ENCODE results near the gene GINS1. TPM values are rescaled to one million over a fixed set of nuclear protein-coding genes. Genes with fewer than 3 reads are reported as not detected.

Gene GINS1
- total RNA-seq, 1 donor from 2014 or later: 6.6 TPM

- Mint-ChIP-seq H3K27ac (ENCODE audit: unreplicated experiment) (no peak overlapping the region), H3K4me3 (ENCODE audit: unreplicated experiment) (no peak overlapping the region), H3K36me3 (ENCODE audit: low read depth, unreplicated experiment) (peaks cover 13% of the 10 kb centered on the region), H3K9me3 (ENCODE audit: unreplicated experiment) (no peaks in the 10 kb centered on the region), H3K4me1 (ENCODE audit: low read depth, unreplicated experiment) (peaks cover 4% of the 10 kb centered on the region), H3K27me3 (ENCODE audit: low read depth, unreplicated experiment) (no peaks in the 10 kb centered on the region)
- Histone ChIP-seq H3K27ac (ENCODE audit: low read depth, low read length) (no peak overlapping the region), H3K27me3 (ENCODE audit: insufficient read depth, low read length) (no peaks in the 10 kb centered on the region), H3K4me3 (ENCODE audit: insufficient read depth, low read depth, low read length) (no peak overlapping the region), H4K20me1 (ENCODE audit: insufficient read depth, low read length) (peaks cover 15% of the 10 kb centered on the region), H3K9me3 (ENCODE audit: insufficient read depth, low read depth, low read length) (no peaks in the 10 kb centered on the region), H3K79me2 (ENCODE audit: insufficient read depth, low read length) (no peaks in the 10 kb centered on the region), H3K4me1 (ENCODE audit: insufficient read depth, low read length) (peaks cover 9% of the 10 kb centered on the region), H2AFZ (ENCODE audit: low read depth, low read length) (no peak overlapping the region), H3K9ac (ENCODE audit: low read length) (no peak overlapping the region), H3K36me3 (ENCODE audit: insufficient read depth, low read length) (no peaks in the 10 kb centered on the region), H3K4me2 (ENCODE audit: low read length) (no peak overlapping the region)
- DNase-seq (ENCODE audit: low read depth) (no peak), FAIRE-seq (no peak)
- no peak for TF ChIP-seq EZH2 (IDR thresholded peaks at IDR 0.05; ENCODE audit: insufficient read depth, low read length)
- TF ChIP-seq, protein P1, sequence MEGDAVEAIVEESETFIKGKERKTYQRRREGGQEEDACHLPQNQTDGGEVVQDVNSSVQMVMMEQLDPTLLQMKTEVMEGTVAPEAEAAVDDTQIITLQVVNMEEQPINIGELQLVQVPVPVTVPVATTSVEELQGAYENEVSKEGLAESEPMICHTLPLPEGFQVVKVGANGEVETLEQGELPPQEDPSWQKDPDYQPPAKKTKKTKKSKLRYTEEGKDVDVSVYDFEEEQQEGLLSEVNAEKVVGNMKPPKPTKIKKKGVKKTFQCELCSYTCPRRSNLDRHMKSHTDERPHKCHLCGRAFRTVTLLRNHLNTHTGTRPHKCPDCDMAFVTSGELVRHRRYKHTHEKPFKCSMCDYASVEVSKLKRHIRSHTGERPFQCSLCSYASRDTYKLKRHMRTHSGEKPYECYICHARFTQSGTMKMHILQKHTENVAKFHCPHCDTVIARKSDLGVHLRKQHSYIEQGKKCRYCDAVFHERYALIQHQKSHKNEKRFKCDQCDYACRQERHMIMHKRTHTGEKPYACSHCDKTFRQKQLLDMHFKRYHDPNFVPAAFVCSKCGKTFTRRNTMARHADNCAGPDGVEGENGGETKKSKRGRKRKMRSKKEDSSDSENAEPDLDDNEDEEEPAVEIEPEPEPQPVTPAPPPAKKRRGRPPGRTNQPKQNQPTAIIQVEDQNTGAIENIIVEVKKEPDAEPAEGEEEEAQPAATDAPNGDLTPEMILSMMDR (IDR thresholded peaks at IDR 0.05; ENCODE audit: insufficient read depth, low read depth, low read length): no peak
Measured at GRCh38 chr20:25483431-25484132, 76.1 kb downstream of the GINS1 start.

GRCh38 chr20:25484224-25484846, 76.9 kb downstream of the GINS1 start:
- no peaks in the 10 kb centered on the region for H3K79me2 ChIP-seq (ENCODE audit: insufficient read depth, low read length)
- FAIRE-seq: no peak
- H3K36me3 ChIP-seq (ENCODE audit: insufficient read depth, low read length): no peaks in the 10 kb centered on the region
- H3K9ac ChIP-seq (ENCODE audit: low read length): no peak overlapping the region
- peaks cover 11% of the 10 kb centered on the region for H3K36me3 Mint-ChIP-seq (ENCODE audit: low read depth, unreplicated experiment)
- no peaks in the 10 kb centered on the region for H3K27me3 ChIP-seq (ENCODE audit: insufficient read depth, low read length)
- no peak overlapping the region for H3K27ac Mint-ChIP-seq (ENCODE audit: unreplicated experiment)
- H3K4me3 Mint-ChIP-seq (ENCODE audit: unreplicated experiment): no peak overlapping the region
- DNase-seq (ENCODE audit: low read depth): no peak
- no peak overlapping the region for H2AFZ ChIP-seq (ENCODE audit: low read depth, low read length)
- no peak for TF ChIP-seq EZH2 (IDR thresholded peaks at IDR 0.05; ENCODE audit: insufficient read depth, low read length)
- TF ChIP-seq, protein P1 (IDR thresholded peaks at IDR 0.05; ENCODE audit: insufficient read depth, low read depth, low read length): no peak
- H3K4me3 ChIP-seq (ENCODE audit: insufficient read depth, low read depth, low read length): no peak overlapping the region
- no peaks in the 10 kb centered on the region for H3K27me3 Mint-ChIP-seq (ENCODE audit: low read depth, unreplicated experiment)
- H3K4me2 ChIP-seq (ENCODE audit: low read length): no peak overlapping the region
- no peaks in the 10 kb centered on the region for H3K9me3 Mint-ChIP-seq (ENCODE audit: unreplicated experiment)
- H4K20me1 ChIP-seq (ENCODE audit: insufficient read depth, low read length): peaks cover 15% of the 10 kb centered on the region
- H3K27ac ChIP-seq (ENCODE audit: low read depth, low read length): no peak overlapping the region
- peaks cover 9% of the 10 kb centered on the region for H3K4me1 ChIP-seq (ENCODE audit: insufficient read depth, low read length)
- H3K4me1 Mint-ChIP-seq (ENCODE audit: low read depth, unreplicated experiment): peaks cover 4% of the 10 kb centered on the region
- H3K9me3 ChIP-seq (ENCODE audit: insufficient read depth, low read depth, low read length): no peaks in the 10 kb centered on the region
